ENCODE data around the gene AIDA. TPM values are rescaled to one million over a fixed set of nuclear protein-coding genes. Genes with fewer than 3 reads are reported as not detected.

Gene AIDA, protein sequence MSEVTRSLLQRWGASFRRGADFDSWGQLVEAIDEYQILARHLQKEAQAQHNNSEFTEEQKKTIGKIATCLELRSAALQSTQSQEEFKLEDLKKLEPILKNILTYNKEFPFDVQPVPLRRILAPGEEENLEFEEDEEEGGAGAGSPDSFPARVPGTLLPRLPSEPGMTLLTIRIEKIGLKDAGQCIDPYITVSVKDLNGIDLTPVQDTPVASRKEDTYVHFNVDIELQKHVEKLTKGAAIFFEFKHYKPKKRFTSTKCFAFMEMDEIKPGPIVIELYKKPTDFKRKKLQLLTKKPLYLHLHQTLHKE
- total RNA-seq (2021; fragmentation: NEBNext Ultra II Directional; extraction: Animal tissue kit (Norgen Biotek cat#: 25700)), result 100 to 1,000 TPM in 4 of 6 experiments, 10 to 100 TPM in 2; 87.1 to 112 (median 103) TPM
- long read RNA-seq, full-length matches to known transcripts, result 27 of 43 reads
- long read RNA-seq, partial matches to known transcripts, result 11 of 43 reads
- long read RNA-seq, other reads (novel, unspliced or antisense), result 5 of 43 reads

DNA sequence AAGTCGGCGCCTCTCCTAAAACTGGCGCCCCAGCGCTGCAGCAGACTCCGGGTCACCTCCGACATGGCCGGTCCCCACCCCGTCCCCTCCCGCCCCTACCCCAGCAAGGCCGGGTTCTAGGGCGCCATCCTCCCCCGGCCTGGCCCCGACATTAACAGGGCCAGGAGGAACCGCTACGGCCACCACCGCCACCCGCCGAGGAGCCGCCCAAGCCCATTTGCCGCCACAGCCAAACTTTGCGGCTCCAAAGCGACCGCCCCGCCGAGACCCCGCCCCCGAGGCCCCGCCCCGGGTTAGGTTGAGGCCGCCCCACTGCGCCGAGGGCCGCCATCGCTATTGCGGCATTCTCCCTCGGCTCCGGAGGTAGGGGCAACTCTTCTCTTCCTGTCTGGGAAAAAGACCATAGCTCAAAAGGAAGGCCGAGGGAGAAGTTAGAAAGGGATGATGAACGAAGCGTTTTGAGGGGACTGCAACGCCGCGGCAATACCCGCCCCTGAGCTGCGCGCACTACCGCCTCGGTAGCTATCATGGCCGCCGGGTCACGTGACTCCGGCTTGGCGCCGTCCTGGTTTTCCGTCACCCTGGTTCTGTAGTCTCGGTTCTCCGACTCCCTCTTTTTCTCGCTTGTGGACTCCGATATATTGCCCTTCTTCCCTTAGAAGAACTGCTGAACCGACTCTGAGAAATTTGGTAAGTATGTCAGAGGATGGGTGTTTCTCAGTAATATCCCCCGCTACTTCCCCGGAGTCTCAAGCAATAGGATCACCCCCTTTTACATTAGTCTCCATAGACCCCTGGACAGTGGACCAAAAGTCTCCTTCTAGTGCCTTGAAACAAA lies at the start of gene AIDA, which contains the start of gene BROX:
AIDA (minus strand) TSS at position 239 of the 838 bp plus-strand sequence; CDS start at position 65, 174 bp downstream.
BROX (plus strand) TSS at position 312 of the 838 bp plus-strand sequence. CDS start 3,136 bp downstream, outside the sequence.
- DNase-seq, result peak; percentile 80
- TF ChIP-seq CTCF (IDR thresholded peaks at IDR 0.05), result no peak
- peaks cover 7% of the 10 kb centered on the region for H3K27me3 Mint-ChIP-seq (ENCODE audit: insufficient read depth)
- no peaks in the 10 kb centered on the region for H3K9me3 Mint-ChIP-seq
- H3K4me3 Mint-ChIP-seq, result peak within 1 kb of the TSS; percentile 94
- H3K4me1 Mint-ChIP-seq (ENCODE audit: low read depth), result peaks cover 42% of the 10 kb centered on the region
- peaks cover 12% of the 10 kb centered on the region; the same call in 1 of the 2 replicates for H3K36me3 Mint-ChIP-seq (ENCODE audit: low read depth)
- H3K27ac Mint-ChIP-seq, result peak within 1 kb of the TSS; percentile 98

DNA sequence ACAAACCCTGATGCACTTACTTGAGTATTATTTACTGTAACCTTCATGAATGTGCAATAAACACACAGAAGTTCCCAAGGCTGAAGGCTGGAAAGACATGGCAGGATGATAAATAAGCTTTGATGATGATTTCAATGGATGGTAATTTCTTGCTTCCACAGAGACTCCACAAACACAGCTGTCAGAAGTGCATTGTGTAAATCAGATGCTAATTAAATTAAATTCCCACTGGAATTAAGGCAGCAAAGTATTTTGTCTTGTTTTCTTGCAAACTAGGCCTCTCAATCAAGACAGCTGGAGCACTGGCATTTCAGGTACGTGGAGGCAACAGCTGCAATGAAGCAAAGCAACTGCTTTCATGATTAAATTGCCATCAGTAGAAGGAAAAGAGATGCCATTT lies 48.8 kb upstream of the AIDA start:
- no peaks in the 10 kb centered on the region for H3K4me1 Mint-ChIP-seq (ENCODE audit: low read depth)
- no peak for DNase-seq
- peaks cover 21% of the 10 kb centered on the region for H3K27me3 Mint-ChIP-seq (ENCODE audit: insufficient read depth)
- no peak overlapping the region for H3K27ac Mint-ChIP-seq
- no peak for TF ChIP-seq CTCF (IDR thresholded peaks at IDR 0.05)
- peaks cover 6% of the 10 kb centered on the region for H3K9me3 Mint-ChIP-seq
- H3K36me3 Mint-ChIP-seq (ENCODE audit: low read depth), result 0 out of 2 replicates have a peak, but pooled peaks cover 5% of the 10 kb centered on the region
- no peak overlapping the region for H3K4me3 Mint-ChIP-seq

GRCh38 chr1:222759451-222760035 lies 47.3 kb upstream of the AIDA start:
- Mint-ChIP-seq H3K4me1 (ENCODE audit: low read depth) (peaks cover 13% of the 10 kb centered on the region), H3K36me3 (ENCODE audit: low read depth) (0 out of 2 replicates have a peak, but pooled peaks cover 5% of the 10 kb centered on the region), H3K4me3 (no peak overlapping the region), H3K27me3 (ENCODE audit: insufficient read depth) (peaks cover 21% of the 10 kb centered on the region), H3K9me3 (peaks cover 5% of the 10 kb centered on the region), H3K27ac (no peak overlapping the region)
- no peak for TF ChIP-seq CTCF (IDR thresholded peaks at IDR 0.05)
- no peak for DNase-seq

DNA sequence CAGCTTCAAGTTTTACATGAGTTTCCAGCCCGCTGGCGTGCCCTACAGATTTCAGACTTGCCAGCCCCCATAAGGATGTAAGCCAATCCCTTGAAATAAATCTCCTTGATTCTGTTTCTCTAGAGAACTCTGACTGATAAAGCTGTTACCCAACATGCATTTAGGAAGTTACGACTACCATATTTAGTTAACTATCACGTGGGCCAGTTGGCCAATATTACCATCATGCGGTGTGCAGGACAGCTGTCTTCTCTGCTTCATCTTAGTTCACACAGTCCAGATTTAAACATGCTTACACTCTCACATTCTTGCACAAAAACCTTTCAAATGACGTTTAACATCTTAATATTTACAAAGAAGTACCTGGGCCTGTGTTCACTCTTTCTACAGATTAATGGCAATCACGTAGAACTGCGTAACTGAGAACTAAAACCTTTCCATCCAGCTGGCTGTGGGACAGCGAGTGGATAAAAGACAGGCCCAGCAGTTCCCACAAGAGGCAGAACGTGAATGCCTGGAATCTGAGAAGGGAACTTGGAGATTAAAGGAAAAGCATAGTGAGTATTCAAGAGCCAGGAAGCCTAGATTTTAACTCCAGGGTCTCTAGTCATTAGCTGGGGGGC lies 45.5 kb upstream of the AIDA start:
- Mint-ChIP-seq H3K9me3 (no peaks in the 10 kb centered on the region; the same call in 1 of the 2 replicates), H3K4me1 (ENCODE audit: low read depth) (peaks cover 19% of the 10 kb centered on the region), H3K27me3 (ENCODE audit: insufficient read depth) (peaks cover 16% of the 10 kb centered on the region), H3K36me3 (ENCODE audit: low read depth) (no peaks in the 10 kb centered on the region), H3K4me3 (no peak overlapping the region), H3K27ac (no peak overlapping the region)
- DNase-seq, result no peak
- TF ChIP-seq CTCF (IDR thresholded peaks at IDR 0.05), result no peak

All from HFFc6 (cell line).